GM10847 (cell line): Measurements from ENCODE around the gene TRIM9.

ENCODE experiments used
- POLR2A ChIP-seq: IDR thresholded peaks from 2 replicates; pipeline ENCODE4 v1.6.1; 2011; ENCODE audit not compliant: insufficient read length; ENCODE audit errors: extremely low read depth

Gene TRIM9

GRCh38 chr14:50967103-50967502 lies 127.8 kb downstream of the TRIM9 start:
- no peak for TF ChIP-seq POLR2A

- no peak for TF ChIP-seq POLR2A
These were observed 130.1 kb downstream of the TRIM9 start for GRCh38 chr14:50964683-50965390.

GRCh38 chr14:50963919-50964318 lies 131.0 kb downstream of the TRIM9 start:
- TF ChIP-seq POLR2A: no peak

DNA sequence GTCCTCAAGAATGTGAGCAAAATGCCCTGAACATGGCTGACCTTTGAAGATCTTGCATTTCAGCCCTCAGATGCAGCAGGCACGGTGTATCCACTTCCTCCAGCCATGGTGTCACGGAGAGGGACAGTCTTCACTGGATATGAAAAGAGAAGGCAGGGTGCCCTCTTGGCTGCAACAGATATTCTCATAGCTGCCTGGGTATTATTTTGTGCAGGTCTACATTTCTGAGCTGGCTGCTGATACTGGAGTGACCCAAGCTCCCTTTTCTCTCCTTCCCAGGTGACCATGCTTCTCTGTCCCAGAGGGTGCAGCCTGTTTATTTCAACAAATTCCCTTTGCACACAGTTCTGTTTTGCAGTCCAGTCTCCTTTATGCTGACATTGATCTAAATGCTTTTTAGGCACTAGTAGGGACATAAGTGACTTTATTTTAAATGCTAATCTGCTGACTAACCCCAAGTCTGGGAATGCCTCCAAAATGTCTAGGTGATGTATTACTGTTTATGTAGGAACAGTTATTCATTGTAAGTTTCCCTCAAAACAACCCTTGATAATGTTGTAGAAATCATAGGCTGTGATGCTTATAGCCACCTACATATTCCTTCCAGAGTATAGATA lies 133.2 kb downstream of the TRIM9 start:
- TF ChIP-seq POLR2A: no peak

DNA sequence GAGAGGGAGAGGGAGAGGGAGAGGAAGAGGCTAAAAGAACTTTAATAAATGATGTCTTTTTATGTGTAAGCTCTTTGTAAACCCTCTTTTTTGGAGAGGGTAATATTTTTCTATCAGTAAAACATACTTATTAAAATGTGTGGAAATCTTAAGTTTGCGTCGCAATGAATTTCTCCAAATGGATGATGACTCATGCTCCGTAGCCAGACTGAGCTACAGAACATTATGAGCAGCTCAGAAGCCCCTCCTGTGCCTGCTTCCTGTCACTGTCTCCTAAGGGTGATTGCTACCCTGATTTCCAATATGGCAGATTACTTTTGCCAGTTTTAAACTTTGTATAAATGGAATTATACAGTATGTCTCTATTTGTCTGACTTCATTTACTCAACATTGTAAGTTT lies 137.6 kb downstream of the TRIM9 start:
- no peak for TF ChIP-seq POLR2A

DNA sequence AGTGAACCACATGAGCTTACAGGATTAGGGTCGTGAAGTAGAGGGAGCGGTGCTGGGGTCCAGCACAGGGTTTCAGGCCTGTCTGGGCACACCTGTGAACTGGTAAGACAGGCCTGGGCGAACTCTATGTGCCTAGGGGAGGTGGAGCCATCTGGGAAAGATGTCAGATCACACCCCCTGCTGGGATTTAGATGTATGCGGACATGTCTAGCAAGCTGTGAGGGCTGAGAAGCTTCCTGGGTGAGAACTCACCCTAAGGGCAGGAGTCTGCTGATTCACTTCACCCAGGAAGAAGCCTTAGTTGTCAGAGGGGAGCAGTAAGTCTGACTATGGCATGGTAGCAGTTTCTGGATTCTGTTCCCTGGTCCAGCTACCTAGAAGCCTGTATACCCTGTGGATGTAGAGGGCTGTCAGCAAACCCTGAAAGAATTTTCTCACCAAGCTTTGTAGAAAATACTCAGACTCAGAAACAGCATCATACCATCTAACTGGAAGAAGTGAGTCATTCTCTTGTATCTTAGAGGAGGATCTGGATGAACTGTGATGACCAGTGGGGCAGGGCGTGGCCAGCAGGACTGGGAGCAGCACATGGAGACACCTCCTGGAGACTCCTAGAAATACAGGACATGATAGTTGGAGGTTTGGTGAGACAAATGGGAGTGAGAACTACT lies 139.4 kb downstream of the TRIM9 start:
- no peak for TF ChIP-seq POLR2A

- TF ChIP-seq POLR2A: no peak
These were observed 140.0 kb downstream of the TRIM9 start for GRCh38 chr14:50954811-50955372.

DNA sequence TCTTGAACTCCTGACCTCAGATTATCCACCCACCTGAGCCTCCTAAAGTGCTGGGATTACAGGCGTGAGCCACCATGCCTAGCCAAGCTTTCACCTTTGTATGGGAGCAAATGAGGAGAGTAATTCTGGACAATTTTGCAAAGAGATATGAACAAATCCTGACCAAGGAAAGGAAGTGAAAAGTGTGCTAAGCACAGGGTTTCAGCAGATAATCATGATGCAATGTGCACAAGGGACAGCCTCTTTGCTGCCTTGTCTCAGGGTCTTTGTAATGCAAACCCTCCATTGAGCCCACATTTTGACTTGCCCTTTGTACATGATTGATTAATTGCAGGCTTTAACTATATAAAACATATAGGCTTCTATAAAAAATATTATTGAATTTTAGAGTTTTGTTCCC lies 141.4 kb downstream of the TRIM9 start:
- TF ChIP-seq POLR2A: no peak

DNA sequence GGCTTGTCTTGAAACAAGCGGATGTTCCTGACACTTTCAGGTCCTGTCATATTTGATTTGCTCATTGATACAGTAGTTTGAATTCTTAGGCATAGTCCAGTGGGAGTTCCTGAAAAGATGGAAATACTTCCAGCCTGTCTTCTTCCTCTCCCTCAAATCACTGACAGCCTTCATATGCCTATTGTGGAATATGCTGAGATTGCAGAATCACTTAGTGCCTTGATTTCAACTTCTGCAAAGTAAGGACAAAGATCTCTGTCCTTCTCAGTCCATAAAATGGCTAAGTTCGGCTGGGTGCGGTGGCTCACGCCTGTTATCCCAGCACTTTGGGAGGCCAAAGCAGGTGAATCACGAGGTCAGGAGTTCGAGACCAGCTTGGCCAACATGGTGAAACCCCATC lies 143.9 kb downstream of the TRIM9 start:
- no peak for TF ChIP-seq POLR2A

DNA sequence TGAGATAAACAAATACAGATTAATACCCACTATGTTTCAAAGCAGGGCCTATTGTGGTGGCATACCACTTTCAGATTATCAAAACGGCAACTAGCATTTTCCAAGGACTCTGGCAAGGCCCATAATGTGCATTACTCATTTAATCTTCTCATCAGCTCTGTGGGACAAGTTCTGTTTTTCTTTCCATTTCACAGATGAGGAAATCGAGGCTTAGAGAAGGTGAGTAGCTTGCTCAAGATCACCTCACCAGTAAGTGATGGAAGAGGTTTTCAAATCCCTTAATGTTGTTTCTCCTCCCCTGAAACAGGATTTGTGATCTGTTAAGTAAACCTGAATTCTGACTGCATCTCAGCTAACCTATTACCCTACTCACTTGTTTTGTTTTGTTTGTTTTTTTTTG lies 146.7 kb downstream of the TRIM9 start:
- no peak for TF ChIP-seq POLR2A

DNA sequence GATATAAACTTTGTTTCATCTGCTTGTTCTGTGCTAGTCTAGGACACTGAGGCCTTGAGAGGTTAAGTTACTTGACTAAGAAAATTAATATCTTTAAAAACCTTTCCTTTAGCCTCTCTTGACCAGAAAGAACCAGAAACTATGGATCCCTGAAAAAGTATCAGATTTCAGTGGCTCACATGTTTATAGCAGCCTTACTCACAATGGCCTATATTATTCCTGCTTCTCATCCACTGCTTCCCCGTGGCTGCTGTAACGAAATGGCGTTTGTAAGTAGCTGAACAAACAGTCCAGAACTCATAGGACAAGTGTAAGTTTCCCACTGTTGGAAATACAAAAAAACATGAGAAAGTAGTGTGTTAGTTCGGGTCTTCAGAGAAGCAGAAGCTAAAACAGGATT lies 147.5 kb downstream of the TRIM9 start:
- no peak for TF ChIP-seq POLR2A

GRCh38 chr14:50946234-50946935 lies 148.5 kb downstream of the TRIM9 start:
- no peak for TF ChIP-seq POLR2A

DNA sequence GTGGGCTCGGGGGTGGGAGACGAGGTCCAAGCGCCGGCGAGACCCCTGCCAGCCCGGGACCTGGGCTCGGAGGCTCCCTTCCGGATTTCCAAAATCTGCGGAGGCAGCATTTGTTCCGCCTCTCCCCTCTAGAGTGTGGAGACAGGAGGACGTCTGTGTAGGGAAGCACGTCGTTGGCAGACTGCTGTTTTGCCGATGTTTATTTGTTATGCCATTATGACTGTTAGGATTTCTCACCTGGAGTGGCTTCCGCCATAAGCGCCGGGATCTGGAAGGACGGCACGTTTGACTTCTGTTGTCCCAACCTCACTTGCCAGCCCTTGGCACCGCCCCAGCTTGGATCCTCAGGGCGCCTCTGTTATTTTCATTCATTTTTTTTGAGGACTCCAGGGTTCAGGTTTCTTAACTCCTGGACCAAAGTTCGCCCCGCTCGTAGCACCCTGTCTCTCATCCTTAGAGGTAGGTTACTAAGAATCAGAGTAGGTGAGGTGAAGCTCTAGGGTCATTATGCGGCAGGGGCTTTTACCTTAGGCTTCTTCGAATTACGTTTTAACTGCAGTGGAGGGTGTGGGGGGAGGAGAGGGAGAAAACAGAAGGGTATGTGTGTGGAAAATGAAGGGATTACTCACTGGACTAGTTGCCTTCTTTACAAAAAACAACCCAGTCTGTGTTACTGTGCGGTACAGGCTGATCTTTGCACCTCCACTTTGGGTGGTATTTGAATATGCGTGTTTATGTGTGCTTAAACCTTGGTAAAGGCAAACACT lies 150.1 kb downstream of the TRIM9 start:
- TF ChIP-seq POLR2A: no peak

DNA sequence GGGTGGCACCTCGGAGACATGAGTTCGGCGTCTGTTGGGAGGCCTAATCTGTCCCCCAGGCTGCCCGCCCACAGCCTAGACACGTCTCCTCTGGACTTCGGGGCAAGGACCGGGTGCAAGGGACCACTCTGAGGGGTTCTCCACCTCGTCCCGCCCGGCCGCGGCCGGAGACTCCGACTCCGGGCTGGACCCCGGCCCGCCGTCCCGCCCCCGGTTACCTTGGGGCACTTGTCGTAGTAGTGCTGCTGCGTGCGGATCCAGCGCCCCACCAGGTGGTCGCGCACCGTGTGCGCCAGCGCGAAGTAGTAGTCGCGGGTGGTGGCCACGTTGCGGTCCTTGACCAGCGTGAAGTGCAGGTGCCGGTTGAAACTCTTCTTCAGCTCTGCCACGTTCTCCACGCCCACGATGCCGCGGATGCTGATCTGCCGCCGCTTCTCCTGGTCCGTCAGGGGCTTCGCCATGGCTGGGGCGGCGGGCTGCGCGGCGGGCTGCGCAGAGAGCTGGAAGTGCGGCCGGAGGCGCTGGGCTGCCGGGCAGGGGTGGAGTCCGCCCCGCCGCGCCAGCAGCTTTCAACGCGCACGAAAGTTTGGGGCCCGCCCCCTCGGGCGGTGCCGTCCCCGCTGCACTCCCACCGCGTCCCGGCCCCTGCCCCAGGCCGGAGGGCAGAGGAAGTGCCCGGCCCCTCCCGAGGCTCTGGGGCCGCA lies 150.8 kb downstream of the TRIM9 start, which contains the start of gene PYGL:
PYGL (minus strand) TSS at position 541 of the 704 bp plus-strand sequence; CDS start at position 461, 80 bp downstream.
- no peak for TF ChIP-seq POLR2A
